Esophagus muscularis mucosa (tissue), 2 donors: Measurements from ENCODE around the gene TMEM263.

Experiments
- EP300 ChIP-seq: sonication (generic); formaldehyde crosslinking; IDR thresholded peaks from one replicate; pipeline ENCODE4 v1.6.1; 2017; ENCODE audit warnings: antibody characterized with exemption
- POLR2A ChIP-seq: fragments of 450-650 bp; IDR thresholded peaks from one replicate; pipeline ENCODE4 v1.6.1; 2017; ENCODE audit warnings: antibody characterized with exemption, moderate library complexity, mild to moderate bottlenecking, low read depth

- TF ChIP-seq POLR2A = no peak
- no peak for TF ChIP-seq EP300
Measured at GRCh38 chr12:106942775-106943174, 12.9 kb upstream of the TMEM263 start.
